Mesothelial cell of epicardium (in vitro differentiated cells): ENCODE results near the gene ABCA4. TPM values are rescaled to one million over a fixed set of nuclear protein-coding genes. Genes with fewer than 3 reads are reported as not detected.
A peak's percentile ranks its signal among the peaks of the same experiment; 100 is the strongest.

Experiments used
- DNase-seq, 2 experiments: peaks; one replicate each; pipeline ENCODE4 v3.0.0; 2021; ENCODE audit warnings: low spot score in 2 of 2; ENCODE audit not compliant: unreplicated experiment in 2 of 2
- H3K27ac Mint-ChIP-seq: 2 replicates; pipeline ENCODE4 v1.8.0; 2021; ENCODE audit warnings: mixed read lengths
- H3K27me3 Mint-ChIP-seq: 2 replicates; pipeline ENCODE4 v1.8.0; 2021; ENCODE audit warnings: low read depth, mixed read lengths
- H3K36me3 Mint-ChIP-seq: 2 replicates; pipeline ENCODE4 v1.8.0; 2021; ENCODE audit warnings: mixed read lengths
- H3K4me1 Mint-ChIP-seq: 2 replicates; pipeline ENCODE4 v1.8.0; 2021; ENCODE audit warnings: mixed read lengths
- H3K4me3 Mint-ChIP-seq: 2 replicates; pipeline ENCODE4 v1.8.0; 2021; ENCODE audit warnings: mild to moderate bottlenecking, moderate library complexity, mixed read lengths
- H3K9me3 Mint-ChIP-seq: 2 replicates; pipeline ENCODE4 v1.8.0; 2021; ENCODE audit warnings: mixed read lengths
- CTCF ChIP-seq: fragments of 200-600 bp; sonication (generic); IDR thresholded peaks from one replicate; pipeline ENCODE4 v1.5.0; 2021; ENCODE audit warnings: antibody characterized with exemption; ENCODE audit not compliant: unreplicated experiment
- total RNA-seq: library from RNA; stranded (reverse); gene quantifications from 3 replicates; pipeline ENCODE4 v1.2.1, GENCODE V29; 2021

Gene ABCA4
- total RNA-seq, 1 donor from 2014 or later = 14.5 TPM

- H3K36me3 Mint-ChIP-seq = no peaks in the 10 kb centered on the region
- no peak for TF ChIP-seq CTCF
- peak overlapping the region; percentile 29 for H3K27ac Mint-ChIP-seq
- DNase-seq = no peak
- peaks cover 74% of the 10 kb centered on the region for H3K4me1 Mint-ChIP-seq
- H3K4me3 Mint-ChIP-seq = no peak overlapping the region
- no peaks in the 10 kb centered on the region for H3K27me3 Mint-ChIP-seq
- no peaks in the 10 kb centered on the region for H3K9me3 Mint-ChIP-seq
Observed at GRCh38 chr1:94068999-94069918, 51.7 kb downstream of the ABCA4 start.

- H3K9me3 Mint-ChIP-seq = no peaks in the 10 kb centered on the region
- no peaks in the 10 kb centered on the region for H3K27me3 Mint-ChIP-seq
- no peak overlapping the region for H3K4me3 Mint-ChIP-seq
- H3K36me3 Mint-ChIP-seq = no peaks in the 10 kb centered on the region
- H3K4me1 Mint-ChIP-seq = peaks cover 78% of the 10 kb centered on the region
- no peak for TF ChIP-seq CTCF
- DNase-seq = no peak
- H3K27ac Mint-ChIP-seq = peak overlapping the region; percentile 29
Observed at GRCh38 chr1:94068096-94068998, 52.6 kb downstream of the ABCA4 start.

GRCh38 chr1:94067196-94067595 lies 53.8 kb downstream of the ABCA4 start:
- peaks cover 75% of the 10 kb centered on the region for H3K4me1 Mint-ChIP-seq
- no peak overlapping the region for H3K4me3 Mint-ChIP-seq
- H3K27me3 Mint-ChIP-seq = no peaks in the 10 kb centered on the region
- H3K9me3 Mint-ChIP-seq = no peaks in the 10 kb centered on the region
- DNase-seq = no peak
- H3K27ac Mint-ChIP-seq = no peak overlapping the region
- no peaks in the 10 kb centered on the region for H3K36me3 Mint-ChIP-seq
- no peak for TF ChIP-seq CTCF

- H3K4me3 Mint-ChIP-seq = no peak overlapping the region
- H3K27ac Mint-ChIP-seq = peak overlapping the region; percentile 93
- no peaks in the 10 kb centered on the region for H3K36me3 Mint-ChIP-seq
- H3K27me3 Mint-ChIP-seq = no peaks in the 10 kb centered on the region
- TF ChIP-seq CTCF = no peak
- no peaks in the 10 kb centered on the region for H3K9me3 Mint-ChIP-seq
- DNase-seq = no peak
- peaks cover 48% of the 10 kb centered on the region for H3K4me1 Mint-ChIP-seq
Observed at GRCh38 chr1:94063379-94063778, 57.6 kb downstream of the ABCA4 start.

- TF ChIP-seq CTCF = peak; percentile 88
- H3K4me1 Mint-ChIP-seq = peaks cover 40% of the 10 kb centered on the region
- H3K27ac Mint-ChIP-seq = peak overlapping the region; percentile 92
- H3K27me3 Mint-ChIP-seq = no peaks in the 10 kb centered on the region
- DNase-seq = peak in 1 of 2 experiments; percentile 74
- no peaks in the 10 kb centered on the region for H3K9me3 Mint-ChIP-seq
- no peak overlapping the region for H3K4me3 Mint-ChIP-seq
- H3K36me3 Mint-ChIP-seq = no peaks in the 10 kb centered on the region
Observed at GRCh38 chr1:94061513-94062443, 59.2 kb downstream of the ABCA4 start.
